ENCODE measurements around the gene ROCK1.
"Not testable (repeated sequence)": the region's sequence is repeated elsewhere in the genome, so short reads cannot be mapped to it uniquely, and the experiment has no call there.

Gene ROCK1

DNA sequence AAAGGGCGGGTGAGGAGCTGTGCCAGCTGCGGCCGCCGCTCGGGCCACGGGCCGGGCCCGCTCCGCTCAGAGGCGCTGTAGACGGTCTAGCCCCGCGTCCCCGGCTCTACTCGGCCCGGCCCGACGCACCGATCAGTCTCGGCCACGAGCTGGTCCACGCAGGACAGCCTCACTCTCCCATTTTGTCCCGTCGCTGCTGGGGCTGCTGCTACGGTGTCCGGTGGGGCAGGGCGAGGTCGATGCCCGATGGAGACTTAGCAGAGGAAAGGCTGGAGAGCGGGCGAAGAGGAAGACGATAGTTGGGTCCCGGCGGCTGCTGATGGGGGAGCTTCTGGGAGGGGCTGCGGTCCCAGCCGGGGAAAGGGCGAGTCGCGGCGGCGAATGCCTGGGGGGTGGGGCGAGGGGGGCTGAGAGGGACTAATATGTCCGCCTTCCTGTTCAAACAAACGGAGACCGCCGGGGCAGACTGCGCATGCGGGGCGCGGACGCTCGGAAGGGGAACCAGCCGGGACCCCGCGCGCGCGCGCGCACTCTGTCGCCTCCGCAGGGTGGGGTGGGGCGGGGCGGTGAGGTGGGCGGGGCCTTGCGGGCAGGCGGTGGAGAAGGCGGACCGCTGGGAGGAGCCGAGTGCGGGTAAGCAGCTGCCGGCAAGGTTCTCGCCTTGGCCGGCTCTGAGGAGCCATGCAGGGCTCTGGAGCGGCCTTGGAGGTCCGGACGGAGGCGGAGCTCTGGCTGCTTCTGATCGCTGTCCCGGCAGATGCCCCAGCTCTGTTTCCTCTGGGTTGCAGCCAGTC lies at the start of gene ROCK1:
Gene ROCK1 (minus strand): TSS at position 468 of the 794 bp plus-strand sequence. CDS start 903 bp downstream, outside the sequence.
- DNase-seq: peak; percentile 99

DNA sequence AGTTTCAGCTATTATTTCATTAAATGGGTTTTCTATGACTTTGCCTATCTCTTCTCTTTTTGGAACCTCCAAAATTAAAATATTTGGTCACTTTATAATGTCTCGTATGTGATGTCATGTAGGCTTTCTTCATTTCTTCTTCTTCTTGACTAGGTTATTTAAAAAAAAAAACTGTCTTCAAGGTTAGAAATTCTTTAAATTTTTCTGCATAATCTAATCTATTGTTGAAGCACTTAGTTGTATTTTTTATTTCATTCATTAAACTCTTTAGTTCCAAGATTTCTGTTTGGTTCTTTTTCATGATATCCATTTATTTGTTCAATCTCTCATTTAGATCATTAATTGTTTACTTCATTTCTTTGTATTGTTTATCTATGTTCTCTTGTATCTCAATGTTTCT lies 43.8 kb upstream of the ROCK1 start:
- no peak for DNase-seq

DNA sequence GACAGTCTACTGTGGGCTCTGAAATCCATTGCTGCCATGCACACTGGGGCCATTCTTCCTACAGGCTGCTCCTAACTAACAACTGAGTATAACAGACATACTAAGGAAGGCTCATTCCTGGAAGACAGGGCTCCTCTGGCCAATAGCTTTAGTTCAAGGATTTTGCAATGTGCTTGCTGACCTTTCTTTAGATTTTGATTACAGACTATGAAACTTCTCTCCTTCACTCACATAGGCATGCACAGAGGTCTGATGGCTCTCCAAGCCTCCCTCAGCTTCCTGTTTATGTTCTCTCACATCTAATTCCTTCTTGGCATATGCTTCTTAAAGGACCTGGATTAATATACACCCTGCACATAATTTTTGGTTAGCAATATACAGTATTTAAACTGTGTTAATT lies 34.4 kb upstream of the ROCK1 start:
- DNase-seq: no peak

DNA sequence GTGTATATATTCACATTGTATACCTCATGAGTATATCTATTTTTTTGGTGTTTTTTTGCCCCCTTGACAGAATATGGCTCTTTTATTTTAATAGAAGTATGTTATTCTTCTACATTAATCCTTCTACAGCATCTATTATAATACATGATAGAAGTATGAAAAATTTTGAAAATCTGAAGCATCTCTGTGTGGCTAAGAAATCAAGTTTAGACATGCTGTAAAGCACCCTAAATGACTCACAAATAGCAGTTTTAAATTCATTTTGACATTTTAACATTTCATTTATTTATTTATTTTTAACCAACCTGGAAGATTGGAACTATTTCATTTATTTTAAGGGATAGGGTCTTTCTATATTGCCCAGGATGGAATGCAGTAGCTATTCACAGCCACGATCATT lies 33.8 kb upstream of the ROCK1 start:
- DNase-seq: no peak

DNA sequence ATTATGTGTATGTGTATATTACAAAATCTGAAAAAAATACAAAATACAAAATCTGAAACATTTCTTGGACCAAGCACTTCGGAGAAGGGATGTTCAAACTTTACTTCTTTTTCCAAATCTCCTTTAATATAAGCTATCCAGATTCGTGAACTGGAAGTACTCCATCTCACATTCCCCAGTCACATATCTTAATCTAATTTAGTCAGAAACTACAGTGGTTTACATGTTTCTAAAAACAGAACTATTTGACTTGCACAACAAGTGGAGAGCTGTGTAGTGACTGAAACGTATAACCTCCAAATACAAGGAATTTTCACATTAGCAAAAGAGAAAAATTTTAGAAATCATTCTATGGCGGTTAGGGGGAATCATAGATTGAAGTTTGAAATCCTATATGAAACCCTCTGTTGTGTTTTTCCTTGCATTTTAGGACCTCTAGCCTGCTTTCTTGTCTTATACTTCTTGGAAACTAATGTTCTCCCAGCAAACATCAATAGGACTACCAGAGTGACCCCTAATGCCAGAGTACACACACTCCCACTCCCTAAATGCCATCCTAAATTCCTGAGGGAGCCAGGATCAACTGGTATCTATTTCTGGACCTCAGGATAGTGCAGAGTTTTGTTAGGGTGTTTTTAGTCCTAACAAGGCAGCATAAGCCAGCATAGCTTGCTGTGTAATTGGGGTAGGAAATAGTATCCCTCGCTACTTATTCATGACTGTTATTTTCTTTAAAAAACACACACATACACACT lies 30.2 kb upstream of the ROCK1 start:
- DNase-seq: no peak

DNA sequence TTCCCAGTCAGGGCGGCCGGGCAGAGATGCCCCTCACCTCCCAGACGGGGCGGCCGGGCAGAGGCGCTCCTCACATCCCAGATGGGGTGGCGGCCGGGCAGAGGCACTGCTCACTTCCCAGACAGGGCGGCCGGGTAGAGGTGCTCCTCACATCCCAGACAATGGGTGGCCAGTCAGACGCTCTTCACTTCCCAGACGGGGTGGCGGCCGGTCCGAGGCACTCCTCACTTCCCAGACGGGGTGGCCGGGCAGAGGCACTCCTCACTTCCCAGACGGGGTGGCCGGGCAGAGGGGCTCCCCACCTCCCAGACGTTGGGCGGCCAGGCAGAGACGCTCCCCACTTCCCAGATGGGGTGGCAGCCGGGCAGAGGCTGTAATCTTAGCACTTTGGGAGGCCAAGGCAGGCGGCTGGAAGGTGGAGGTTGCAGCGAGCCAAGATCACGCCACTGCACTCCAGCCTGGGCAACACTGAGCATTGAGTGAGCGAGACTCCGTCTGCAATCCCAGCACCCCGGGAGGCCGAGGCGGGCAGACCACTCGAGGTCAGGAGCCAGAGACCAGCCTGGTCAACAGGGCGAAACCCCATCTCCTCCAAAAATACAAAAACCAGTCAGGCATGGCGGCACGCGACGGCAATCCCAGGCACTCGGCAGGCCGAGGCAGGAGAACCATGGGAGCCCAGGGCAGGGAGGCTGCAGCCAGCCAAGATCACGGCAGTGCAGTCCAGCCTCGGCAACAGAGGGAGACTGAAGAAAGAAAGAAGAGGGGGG lies 26.3 kb upstream of the ROCK1 start:
- DNase-seq: not testable (repeated sequence)

DNA sequence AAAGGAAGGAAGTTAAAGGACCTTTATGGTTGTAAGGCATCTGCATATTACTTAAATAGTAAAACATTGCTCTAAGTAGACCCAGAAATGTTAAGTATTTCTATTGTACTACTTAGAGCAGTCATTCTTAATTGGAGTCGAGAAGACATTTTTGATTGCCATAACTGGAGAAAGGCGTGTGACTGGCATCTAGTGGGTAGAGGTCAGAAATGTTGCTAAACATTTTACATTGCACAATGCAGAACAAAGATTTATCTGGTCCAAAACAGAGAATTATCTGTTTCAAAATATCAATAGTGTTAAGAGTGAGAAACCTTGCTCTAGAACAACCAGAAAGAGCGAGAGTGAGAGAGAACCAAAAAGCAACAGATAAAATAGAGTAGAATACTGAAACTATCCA lies 23.3 kb upstream of the ROCK1 start:
- no peak for DNase-seq

DNA sequence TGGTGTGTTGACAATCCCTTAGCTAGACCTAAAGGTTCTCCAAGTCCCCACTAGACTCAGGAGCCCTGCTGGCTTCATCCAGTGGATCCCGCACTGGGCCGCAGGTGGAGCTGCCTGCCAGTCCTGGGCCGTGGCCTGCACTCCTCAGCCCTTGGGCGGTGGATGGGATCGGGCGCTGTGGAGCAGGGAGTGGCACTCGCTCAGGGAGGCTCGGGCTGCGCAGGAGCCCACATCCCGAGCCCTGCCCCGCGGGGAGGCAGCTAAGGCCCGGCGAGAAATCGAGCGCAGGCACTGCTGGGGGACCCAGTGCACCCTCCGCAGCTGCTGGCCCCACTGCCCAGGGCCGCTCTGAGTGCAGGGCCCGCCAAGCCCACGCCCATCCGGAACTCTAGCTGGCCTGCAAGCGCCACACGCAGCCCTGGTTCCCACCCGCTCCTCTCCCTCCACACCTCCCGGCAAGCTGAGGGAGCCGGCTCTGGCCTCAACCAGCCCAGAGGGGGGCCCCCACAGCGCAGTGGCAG lies 20.8 kb upstream of the ROCK1 start:
- no peak for DNase-seq

DNA sequence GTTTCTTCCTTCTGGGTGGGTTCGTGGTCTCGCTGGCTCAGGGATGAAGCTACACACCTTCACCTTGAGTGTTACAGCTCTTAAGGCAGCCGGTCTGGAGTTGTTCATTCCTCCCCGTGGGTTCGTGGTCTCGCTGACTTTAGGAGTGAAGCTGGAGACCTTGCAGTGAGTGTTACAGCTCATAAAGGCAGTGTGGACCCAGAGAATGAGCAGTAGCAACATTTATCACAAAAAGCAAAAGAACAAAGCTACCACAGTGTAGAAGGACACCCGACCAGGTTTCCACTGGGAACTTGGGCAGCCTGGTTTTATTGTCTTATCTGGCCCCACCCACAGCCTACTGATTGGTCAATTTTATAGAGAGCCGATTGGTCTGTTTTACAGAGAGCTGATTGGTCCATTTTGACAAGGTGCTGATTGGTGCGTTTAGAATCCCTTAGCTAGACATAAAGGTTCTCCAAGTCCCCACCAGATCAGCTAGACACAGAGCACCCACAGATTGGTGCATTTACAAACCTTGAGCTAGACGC lies 20.1 kb upstream of the ROCK1 start:
- no peak for DNase-seq

GRCh38 chr18:21129566-21130216 lies 18.1 kb upstream of the ROCK1 start:
- no peak for DNase-seq

DNA sequence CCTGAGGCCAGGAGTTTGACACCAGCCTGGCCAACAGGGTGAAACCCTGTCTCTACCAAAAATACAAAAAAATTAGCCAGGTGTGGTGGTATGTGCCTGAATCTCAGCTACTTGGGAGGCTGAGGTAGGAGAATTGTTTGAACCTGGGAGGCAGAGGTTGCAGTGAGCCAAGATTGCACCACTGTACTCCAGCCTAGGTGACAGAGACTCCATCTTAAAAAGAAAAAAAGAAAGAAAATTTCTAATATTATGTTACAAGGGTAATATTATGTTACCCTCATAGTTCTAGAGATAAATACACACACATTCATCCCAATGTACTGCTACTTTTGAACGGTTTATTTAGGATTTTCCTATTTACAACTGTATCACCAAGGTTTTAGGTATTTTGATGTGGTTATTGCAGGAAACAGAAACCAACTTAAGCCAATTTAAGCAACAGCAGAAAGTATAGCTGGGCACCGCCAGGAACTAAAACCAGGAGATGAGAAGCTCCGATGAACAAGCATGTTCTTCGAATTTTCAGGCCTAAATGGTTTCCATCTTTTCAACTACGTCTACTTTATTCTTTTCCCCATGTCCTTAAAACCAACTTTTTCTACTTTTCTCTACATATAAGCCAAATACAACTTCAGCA lies 11.8 kb upstream of the ROCK1 start:
- no peak for DNase-seq

GRCh38 chr18:21118806-21119205 lies 7.2 kb upstream of the ROCK1 start:
- DNase-seq: no peak

GRCh38 chr18:21117409-21118131 lies 6.0 kb upstream of the ROCK1 start:
- DNase-seq: no peak

DNA sequence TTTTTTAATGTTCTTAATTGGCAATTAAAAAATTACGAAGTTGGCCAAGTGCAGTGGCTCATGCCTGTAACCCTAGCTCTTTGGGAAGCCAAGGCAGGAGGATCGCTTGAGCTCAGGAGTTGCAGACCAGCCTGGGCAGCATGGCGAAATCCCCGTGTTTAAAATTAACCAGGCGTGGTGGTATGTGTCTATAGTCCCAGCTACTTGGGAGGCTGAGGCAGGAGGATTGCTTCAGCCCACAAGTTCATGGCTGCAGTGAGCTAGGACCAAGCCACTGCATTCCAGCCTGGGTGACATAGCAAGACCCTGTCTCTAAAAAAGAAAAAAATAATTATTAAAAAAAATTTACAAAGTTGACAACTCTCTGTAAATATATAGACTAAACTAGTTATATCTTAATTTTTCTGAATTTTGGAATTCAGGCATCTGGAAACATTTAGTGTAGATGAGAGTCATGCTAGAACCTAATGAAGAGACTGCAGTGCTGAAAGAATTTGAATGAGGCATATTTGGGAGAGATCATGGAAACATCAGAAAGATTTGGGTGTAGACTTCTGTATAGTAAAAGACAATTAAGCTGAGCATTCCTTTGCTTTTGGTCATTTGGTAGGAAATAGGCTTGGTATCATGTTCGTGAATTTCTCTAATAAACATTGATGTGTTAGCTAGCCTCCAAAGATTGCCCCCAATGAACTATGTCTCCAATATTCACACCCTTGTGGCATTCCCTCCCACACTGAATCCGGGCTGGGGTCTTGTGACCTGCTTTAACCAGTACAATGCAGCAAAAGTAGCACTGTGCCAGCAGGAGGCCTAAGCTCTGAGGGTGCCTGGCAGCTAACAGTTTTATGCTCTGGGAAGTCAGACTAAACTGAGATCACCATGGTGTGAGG lies 4.2 kb upstream of the ROCK1 start:
- DNase-seq: no peak

- no peak for DNase-seq
Observed at GRCh38 chr18:21112543-21113105, 1.0 kb upstream of the ROCK1 start.

- no peak for DNase-seq
Observed at GRCh38 chr18:21112140-21112473, 494 bp upstream of the ROCK1 start.

GRCh38 chr18:21110713-21111345 lies 784 bp downstream of the ROCK1 start:
- peak; percentile 74 to 77 for DNase-seq

DNA sequence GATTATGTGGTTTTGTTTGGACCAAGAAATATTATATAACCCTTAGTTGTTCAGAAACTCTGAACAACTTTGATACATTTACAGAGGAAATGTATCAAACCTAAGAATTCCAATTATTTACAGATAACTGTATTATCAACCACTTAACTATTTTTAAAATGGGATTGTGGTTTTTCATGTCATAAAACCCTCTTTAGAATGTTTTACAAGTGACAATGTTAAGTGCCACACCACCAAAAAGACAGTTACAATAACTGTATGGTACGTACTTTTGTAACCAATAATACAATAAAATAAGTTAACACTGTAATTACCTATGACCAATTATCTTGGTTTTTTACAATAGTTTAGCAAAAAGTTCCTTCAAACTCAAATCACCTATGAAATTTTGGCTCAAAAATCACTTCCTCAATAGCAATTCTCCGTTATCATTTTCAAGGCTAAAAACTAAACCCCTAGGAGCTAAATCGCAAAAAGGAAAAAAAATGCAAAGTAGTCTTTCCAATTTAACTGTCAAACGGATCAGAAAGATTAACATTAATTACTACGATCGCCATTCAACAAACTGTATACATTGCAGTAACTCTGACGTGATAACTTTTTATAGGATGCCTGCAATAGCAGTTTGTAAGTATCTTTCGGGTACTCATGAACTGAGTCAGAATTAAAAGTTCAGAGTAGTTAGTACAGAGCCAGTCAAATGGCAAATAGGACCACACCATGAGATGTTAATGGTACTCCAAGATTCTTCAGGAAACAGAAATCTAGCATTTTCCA lies 1.5 kb downstream of the ROCK1 start:
- no peak for DNase-seq

GRCh38 chr18:21105936-21106335 lies 5.7 kb downstream of the ROCK1 start:
- DNase-seq: no peak

Measured in activated T-cell treated with anti-CD3 and anti-CD28 coated beads, Interleukin-2, amount 50 U/mL, for 48 hours (primary cell).